Stimulated activated naive CD4-positive, alpha-beta T cell (primary cell): ENCODE measurements around the gene CHURC1.
A peak's percentile ranks its signal among the peaks of the same experiment; 100 is the strongest.
"Not testable (repeated sequence)": the region's sequence is repeated elsewhere in the genome, so short reads cannot be mapped to it uniquely, and the experiment has no call there.

ENCODE experiments used
- DNase-seq, 6 experiments: peaks; one replicate each; lab custom pipeline; 2025; lab: John Stamatoyannopoulos, UW

Gene CHURC1

DNA sequence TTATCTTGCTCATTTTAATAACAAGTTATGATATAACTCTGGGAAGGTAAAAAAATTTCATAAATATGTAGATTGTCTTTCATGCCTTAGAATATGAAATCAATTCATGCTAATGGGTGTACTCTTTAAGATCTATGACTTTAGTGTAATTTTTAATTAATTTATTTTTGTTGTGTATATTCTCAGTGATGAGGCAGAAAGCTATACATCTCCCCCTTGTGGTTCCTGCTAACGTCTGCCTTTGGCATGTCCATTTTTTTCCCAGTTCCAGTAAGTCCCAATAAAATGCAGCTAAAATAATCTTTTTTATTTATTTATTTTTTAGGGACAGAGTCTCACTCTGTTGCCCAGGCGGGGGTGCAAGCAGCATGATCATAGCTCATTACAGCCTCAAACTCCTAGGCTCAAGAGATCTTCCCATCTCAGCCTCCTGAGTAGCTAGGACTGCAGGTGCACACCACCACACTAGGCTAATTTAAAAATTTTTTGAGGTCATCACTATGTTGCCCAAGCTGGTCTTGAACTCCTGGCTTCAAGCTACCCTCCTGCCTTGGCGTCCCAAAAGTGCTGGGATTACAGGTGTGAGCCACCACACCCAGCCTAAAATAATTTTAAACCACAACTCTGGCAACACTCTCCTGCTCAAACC, 3.3 kb upstream of the CHURC1 start:
- DNase-seq: no peak

DNA sequence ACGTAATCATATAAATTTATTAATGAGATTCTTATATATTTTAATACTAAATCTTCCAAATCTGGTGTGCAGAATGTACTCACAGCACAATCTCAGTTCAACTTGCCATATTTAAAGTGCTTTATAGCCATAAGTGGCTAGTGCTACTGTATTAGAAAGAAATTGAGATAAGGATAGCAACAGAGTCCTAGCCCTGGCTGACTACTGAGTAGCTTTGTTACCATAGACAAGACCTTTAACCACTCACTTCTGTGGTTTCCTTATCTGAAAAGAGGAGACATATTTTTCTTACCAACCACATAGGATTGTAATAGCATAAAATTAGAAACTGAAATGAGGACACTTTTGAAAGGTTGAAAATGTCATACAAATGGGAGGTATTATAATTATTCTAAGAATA, 2.0 kb upstream of the CHURC1 start:
- DNase-seq: no peak

DNA sequence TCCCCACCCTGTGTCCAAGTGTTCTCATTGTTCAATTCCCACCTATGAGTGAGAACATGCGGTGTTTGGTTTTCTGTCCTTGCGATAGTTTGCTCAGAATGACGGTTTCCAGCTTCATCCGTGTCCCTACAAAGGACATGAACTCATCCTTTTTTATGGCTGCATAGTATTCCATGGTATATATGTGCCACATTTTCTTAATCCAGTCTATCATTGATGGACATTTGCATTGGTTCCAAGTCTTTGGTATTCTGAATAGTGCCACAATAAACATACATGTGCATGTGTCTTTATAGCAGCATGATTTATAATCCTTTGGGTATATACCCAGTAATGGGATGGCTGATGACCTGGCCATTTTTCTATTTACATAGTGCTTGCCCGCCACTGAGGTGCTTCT, 778 bp upstream of the CHURC1 start:
- DNase-seq: not testable (repeated sequence)

DNA sequence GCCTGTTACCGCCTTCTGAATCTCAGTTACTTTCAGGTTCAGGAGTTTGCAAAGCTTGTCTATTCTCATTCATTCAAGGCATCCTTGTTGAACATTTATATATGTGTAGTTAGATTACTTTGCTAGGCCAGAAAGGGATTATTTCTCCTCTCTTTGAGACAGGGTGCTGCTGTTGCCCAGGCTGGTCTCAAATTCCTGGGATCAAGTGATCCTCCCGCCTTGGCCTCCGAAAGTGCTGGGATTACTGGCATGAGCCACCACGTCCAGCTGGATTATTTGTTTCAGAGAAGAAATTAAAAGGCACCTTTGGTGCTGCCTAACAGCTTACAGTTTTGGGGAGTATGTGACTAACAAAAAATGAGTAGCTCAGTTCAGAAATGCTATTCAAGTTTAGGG, 772 bp downstream of the CHURC1 start:
- DNase-seq: no peak

DNA sequence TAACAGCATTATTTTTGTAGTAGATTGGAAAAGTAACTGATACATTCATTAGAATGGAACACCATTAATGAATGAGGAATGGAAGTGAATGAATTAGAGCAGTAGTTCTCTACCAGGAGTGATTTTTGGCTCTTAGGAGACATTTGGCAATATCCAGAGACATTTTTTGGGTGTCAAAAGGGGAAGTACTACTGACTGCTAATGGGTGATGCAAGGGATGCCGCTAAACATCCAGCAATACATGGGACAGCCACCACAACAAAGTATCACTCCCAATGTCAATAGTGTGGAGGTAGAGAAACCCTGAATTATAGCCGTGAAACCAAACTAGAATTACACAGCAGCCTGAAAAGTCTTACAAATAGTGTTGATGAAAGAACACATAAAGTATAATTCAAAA, 1.5 kb downstream of the CHURC1 start:
- no peak for DNase-seq

DNA sequence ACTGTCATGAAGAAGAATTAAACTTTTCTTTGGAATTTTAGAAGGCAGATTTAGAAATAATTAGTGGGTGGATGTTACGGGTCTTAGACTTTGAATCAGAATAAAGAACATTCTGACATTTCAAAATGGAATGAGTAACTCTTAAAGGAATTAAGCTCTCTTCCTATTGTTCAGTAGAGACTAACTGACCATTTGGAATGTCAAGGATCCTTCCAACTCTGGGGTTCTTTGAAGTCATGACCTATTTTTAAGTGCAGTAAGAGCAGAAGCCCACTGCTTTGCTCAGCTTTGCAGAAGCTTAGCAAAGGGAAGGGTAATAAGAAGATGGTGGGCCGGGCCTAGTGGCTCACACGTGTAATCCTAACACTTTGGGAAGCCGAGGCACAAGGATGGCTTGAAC, 4.0 kb downstream of the CHURC1 start:
- no peak for DNase-seq

DNA sequence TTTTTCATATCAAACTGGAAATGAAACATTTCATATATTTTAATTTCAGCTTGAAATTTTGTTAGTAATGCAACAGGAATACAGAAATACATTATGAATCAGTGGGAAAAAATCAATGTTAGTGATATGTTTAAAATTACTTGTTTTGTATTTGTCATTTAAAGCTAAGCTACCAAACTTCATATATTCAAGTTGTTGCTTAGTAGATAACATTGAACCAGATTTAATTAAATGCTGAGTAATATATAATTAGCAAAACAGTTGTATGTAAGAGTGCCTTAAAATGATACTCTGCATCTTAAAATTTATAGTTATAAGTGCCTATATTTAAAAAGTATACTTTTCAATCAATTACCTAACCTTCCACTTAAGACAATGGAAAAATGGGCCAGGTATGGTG, 5.0 kb downstream of the CHURC1 start:
- no peak for DNase-seq

DNA sequence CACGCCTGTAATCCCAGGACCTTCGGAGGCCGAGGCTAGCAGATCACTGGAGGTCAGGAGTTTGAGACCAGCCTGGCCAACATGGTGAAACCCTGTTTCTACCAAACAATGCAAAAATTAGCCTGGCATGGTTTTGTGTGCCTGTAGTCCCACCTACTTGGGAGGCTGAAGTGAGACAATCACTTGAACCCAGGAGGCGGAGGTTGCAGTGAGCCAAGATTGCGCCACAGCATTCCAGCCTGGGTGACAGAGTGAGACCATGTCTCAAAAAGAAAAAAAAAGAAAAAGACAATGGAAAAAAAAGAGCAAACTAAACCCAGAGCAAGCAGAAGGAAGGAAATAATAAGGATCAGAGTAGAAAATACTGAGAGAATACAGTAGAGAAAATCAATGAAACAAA, 5.4 kb downstream of the CHURC1 start:
- no peak for DNase-seq

DNA sequence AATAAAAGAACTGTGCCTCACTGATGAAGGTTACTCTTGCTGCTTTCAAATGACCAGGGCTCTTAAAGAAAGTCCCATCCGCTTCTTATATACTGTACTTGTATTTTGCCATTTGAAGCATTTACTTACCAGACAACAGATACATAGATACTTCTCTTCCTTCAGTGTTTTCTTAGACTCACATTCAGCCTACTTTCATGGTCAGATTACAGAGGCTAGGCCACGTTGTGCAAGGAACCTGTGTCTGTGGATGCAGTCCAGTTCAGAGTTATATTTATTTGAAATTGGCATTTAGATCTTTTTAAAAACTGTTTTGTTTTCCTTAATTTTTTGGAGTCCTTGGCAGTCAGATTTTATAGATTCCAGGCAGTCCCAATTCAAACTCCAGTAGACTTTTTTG, 6.2 kb downstream of the CHURC1 start:
- no peak for DNase-seq

DNA sequence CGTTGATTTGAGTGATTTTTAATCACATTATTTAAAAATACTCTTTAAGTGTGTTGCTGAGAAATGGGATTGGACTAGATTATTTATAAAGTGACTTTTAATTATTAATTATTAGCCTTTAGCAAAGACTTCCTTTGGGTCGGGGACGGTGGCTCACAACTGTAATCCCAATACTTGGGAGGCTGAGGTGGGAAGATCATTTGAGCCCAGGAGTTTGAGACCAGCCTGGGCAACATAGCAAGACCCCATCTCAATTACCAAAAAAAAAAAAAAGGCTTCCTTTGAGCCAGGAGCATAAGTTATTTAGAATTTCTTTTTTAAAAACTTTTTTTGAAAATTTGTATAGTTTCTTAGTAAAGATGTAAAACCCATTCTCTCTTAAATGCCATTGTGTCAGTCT, 8.8 kb downstream of the CHURC1 start:
- DNase-seq: no peak

DNA sequence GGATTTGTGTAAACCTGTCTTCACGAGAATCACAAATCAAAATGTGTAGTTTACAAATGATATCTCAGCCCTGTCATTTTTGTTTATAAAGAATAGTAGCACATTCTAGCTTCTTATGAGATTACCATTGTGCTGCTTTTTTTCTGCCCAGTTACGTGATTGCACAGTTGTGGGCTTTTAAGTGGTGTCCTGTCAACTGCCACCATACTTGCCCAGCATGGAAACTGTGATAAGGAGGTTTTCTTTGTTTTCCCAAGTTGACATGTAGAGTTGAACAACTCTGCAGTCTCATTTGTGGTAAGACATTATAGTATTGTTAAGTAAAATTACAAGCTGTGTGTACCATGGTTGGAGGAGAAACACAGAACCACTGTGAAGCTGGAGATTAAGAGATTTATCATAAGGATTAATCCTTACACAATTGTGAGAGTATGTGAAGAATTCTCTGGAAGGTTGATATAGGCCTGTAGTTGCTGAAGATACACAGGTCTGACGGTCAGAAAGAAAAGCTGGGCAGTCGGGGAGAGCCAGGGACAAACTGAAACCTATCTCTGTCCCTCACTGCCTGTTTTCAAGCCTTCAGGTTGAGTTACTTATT, 12.2 kb downstream of the CHURC1 start:
- no peak for DNase-seq

DNA sequence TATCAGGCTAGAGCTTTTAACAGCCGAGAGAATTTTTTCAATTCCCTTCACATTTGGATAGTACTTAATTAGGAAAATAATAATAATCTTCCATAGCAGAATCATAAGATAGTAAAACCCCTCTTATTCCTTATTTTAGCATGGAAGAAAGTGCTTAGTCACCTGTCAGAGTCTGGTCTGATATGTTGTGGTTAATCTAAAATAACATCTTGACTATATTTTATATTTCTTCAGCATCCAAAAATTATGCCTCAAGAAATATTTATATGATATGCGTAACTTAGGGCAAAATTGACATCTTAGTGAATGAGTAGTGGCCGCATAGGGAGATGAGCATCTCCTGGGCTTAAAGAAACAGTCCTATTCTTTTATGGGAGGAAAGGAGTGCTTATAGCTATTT, 12.8 kb downstream of the CHURC1 start:
- no peak for DNase-seq

DNA sequence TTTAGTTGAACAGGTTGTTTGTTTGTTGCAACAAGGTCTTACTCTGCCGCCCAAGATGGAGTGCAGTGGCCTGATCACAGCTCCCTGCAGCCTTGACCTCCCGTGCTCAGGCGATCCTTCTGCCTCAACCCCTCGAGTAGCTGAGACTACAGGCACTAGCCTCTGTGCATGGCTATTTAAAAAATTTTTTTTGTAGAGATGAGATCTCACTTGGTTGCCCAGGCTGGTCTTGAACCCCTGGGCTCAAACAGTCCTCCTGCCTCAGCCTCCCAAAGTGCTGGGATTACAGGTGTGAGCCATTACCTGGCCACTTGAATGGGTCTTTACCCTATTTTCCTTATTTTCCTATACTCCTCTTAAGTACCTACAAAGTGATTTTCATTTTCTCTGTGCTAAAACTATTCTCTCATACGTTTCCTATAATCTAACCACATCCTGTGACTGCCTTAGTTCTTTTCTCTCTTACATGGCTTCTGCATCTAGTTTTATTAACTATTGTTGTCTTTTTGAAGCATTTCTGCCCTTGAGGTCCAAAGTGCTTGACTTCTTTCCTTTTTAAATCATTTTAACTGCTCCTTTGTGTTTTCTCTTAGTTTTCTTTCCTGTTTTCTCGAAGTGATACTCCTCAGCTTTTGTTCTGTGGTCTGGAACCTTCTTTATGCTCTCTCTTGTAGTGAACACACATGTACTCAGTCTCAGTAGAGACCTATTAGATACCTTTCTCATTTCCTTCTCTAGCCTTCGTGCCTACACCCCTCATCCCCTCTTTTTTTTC, 14.2 kb downstream of the CHURC1 start:
- peak in 3 of 6 experiments; percentile 73 to 80 (median 80) for DNase-seq

DNA sequence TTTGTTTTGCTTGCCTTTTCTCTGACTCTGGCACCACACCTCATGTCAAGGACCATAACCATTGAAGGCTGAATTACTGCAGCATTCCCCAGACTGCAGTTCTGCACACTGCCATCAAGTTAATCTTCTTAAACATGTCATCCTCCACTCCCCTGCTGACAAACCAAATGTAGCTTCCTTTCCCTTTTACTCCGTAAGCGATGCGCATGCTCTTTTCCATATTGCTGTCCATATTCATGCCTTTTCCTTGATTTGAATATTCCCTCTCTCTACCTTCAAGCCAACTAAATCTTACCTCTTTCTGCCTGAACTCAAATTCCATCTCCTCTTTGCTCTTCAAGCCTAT, 14.7 kb downstream of the CHURC1 start:
- DNase-seq: peak in 1 of 6 experiments; percentile 3

DNA sequence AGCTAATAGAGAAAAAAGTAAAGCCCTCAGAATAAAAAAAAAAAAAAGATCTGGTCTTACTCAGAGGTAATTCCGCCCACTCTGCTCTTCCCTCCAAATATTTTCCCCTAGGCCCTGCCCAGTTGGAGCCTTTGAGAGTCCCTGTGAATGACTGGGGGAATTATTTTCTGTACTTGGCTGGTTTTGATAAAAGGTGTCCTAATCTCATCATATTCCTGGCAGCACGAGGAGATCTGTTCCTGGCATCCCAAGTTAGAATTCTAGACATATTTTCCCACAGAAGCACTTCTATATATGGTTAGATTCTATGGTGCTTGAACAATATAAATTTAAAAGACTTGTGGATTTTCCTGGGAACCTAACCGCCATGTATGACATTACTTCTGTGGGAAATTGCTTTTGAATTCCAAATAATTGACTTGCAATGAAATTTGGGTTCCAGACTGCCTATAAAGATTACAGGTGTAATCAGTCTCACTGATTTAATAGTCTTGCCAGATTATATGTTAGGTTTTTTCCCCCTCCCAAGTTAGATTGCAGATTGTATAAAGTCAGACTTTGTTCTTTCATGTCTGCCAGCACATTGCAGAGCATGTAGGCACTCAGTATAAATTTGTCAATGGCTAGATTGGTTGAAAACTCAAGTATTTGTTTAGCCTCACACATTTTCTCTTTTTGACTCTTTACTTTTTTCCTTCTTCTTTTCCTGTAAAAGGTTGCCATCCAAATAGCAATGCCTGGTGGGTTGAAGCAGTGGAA, 16.0 kb downstream of the CHURC1 start:
- no peak for DNase-seq

DNA sequence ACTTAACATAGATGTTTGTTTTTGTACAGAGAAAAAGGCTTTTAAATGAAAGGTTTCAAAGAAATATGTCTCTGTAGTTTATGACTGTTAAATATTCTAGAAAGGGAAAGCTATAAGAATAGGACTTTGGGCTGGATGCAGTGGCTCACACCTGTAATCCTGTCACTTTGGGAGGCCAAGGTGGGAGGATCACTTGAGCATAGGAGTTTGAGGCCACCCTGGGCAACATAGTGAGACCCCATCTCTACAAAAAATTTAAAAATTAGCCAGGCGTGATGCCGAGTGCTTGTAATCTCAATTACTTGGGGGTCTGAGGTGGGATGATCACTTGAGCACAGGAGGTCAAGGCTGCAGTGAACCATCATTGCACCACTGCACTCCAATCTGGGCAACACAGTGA, 16.9 kb downstream of the CHURC1 start:
- no peak for DNase-seq

DNA sequence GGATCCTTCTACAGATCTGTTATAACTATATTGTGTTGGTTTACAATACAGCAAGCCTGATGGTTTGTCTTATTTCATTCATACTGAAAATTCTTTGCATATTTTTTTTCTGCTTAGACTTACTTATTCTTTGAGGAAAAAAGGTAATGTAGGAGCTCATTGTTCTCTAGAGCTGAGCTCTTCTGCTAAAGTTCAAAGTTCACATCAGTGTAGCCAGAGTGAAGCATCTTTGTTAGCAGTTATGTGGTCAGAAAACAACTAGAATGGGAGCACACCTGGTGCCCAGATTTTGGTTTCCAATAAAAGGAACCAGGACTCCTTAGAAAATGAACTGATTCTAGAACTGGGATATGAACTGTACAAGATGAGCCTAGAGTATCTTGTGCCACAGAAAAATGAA, 18.0 kb downstream of the CHURC1 start:
- no peak for DNase-seq

DNA sequence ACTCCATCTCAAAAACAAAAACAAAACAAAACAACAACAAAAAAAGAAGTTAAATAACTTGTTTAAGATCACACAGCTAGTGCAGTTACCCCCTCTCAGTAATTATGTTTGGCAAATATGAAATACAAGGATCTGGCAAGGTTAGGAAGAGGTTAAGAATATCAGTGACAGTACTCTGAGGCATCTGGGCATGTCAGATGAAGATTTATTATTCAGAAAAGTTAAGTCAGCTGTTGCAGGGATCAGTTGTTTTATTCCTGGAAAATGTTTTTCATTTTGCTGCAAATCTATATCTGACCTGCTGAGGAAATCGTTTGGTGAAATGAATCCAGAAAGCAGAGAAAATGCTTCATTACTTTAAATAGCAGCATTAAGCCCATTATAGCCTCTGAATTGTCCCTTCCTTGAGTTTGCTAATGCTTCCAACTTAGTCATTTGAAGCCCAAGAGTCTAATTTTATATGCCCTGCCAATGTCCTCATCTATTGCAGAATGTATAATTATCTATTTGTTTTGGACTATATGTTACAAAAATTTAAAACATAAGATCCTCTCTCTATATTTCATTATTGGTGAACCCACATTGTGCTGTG, 20.2 kb downstream of the CHURC1 start:
- DNase-seq: no peak

DNA sequence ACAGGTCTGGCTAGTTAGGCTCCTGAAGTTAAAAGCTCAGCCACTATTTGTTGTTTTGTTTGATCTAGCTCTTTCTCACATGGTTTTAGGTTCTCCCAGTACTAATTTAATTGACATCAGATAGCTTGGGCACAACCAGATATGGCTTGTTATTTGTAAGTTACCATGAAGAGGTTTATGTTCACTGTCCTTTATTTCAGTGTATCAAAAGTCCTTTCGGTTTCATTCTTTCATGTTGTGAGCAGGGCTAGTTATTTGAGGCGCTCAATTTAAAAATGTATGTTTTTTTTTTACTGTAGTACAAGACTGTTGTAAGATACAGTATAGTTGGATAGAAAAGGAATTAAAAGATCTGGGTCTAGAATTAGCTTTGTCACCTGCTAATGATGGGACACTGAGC, 21.3 kb downstream of the CHURC1 start:
- DNase-seq: no peak

DNA sequence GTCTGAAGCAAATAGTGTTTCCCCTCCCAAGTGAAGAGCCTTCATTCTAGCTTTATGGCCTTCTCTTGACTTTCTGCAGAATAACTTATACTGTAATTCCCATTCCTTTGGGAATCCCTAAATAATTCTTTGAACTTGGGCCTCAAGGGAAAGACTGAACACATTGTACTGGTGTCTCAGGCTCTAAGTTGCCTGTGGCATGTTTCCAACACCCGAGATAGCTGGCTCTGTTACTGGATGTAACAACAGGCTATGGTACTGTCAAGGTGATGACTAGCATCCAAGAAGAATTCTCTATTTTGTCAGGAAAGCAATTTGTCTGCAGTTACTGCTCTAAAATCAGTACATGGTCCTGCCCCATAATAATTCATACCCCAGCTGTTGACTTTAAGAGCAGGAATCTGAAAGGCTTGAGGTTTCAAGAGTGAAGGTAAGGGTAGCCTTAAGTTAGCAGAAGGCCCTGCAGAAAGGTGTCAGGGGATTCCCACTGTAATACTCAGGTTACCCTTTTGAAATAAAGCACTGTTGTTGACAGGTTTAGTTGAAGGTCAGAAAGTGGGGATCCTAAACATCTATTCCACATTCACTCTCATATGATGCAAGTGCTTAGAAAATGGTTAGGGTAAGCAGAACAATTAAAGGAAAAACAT, 23.0 kb downstream of the CHURC1 start:
- no peak for DNase-seq

DNA sequence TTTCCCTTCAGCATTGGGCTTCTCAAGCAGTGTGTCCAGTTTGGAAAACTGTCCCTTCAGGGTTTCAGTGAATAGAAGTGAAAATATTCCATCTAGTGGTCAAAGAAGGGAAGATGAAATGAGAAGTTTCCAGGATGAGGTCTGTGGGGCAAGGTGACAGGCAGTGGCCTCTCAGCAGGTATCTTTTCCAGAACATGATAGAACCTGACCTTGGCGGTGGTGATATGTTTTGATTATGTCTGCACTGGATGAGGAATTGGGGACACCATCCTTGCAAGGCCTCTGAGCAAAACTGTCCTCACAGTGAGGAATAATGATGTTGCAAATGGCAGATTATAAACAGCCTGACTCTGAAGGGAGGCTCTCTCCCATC, 23.6 kb downstream of the CHURC1 start:
- DNase-seq: no peak
